GM21515 (cell line): ENCODE measurements around the gene MARVELD1.
A peak's percentile ranks its signal among the peaks of the same experiment; 100 is the strongest.

Source experiments
- ATAC-seq: cut with Tn5 transposase; IDR thresholded peaks from one replicate; pipeline ENCODE4 v1.9.1; 2021; ENCODE audit not compliant: unreplicated experiment

The MARVELD1 gene

GRCh38 chr10:97721871-97722780 lies 8.6 kb downstream of the MARVELD1 start:
- ATAC-seq: no peak

DNA sequence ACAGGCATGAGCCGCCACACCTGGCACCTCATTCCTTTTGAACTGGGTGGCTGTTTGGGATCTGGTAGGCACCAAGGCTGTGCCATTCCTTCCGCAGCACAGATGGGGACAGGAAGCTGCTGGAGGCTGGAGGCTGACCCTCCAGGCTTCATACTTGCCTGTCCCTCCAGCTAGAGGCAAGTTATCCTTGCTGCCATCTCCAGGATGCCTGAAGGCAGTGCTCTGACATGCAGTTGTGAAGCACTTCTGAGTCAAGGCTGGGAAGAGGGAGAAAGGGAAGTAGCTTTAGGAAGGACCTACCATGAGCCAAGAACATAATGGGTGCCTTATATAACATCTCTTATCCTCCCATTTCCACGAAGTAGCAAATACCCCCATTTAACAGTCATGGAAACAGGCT lies 9.5 kb downstream of the MARVELD1 start:
- no peak for ATAC-seq

DNA sequence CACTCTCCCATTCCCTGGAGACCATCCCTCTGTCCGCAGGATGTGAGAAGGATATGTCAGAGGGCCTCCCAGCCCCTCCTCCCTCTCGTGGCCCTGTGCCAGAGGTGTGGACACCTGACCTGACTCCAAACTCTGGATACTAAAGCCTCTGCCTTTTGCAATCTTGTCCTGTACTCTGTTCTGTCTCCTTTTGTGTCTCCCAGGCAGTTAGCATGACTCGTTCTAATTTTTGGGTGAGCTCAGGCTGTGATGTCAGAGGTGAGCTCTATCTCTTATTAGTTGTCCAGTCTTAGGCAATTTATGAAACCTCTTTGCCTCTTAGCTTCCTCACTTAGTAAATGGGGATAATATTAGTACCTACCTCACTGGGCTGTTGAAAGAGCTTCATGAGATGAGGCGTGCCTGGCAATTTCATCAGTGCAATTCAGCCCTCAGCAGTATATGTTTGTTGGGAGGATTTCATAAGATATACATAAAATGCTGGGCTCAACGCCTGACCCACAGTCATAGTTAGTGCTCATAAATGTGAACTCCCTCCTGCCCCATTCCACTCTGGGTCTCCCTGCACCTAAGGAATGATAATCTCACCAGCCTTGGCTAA lies 10.9 kb downstream of the MARVELD1 start:
- no peak for ATAC-seq

DNA sequence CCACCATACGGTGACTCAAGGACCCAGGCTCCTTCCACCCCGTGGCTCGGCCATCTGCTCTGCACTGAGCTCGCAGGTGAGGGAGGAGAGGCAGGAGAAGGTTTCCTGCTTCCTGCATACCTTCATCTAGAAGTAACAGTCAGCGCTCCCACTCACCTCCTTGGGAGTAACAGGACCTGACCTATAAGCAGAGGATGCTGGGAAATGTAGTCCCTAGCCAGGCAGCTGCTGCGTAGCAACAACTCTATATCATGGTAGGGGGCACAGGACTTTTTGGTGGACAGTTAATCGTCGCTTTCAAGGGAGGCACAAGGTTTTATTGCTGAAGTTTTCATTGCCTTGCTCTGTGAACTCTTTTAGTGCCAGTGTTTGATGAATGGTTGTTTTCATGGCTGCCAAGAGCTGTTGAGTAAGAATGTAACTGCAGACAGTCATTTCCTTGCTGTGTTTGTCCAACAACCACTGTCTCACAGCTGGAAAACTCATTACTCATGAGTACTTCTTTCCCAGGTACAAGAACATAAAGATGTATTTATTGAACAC lies 13.2 kb downstream of the MARVELD1 start:
- ATAC-seq: no peak

GRCh38 chr10:97729014-97729413 lies 15.5 kb downstream of the MARVELD1 start:
- no peak for ATAC-seq

GRCh38 chr10:97731346-97732051 lies 18.0 kb downstream of the MARVELD1 start:
- ATAC-seq: no peak

- ATAC-seq: no peak
These were observed 18.5 kb downstream of the MARVELD1 start for GRCh38 chr10:97732052-97732359.

- ATAC-seq: no peak
These were observed 19.7 kb downstream of the MARVELD1 start for GRCh38 chr10:97733256-97733655.

DNA sequence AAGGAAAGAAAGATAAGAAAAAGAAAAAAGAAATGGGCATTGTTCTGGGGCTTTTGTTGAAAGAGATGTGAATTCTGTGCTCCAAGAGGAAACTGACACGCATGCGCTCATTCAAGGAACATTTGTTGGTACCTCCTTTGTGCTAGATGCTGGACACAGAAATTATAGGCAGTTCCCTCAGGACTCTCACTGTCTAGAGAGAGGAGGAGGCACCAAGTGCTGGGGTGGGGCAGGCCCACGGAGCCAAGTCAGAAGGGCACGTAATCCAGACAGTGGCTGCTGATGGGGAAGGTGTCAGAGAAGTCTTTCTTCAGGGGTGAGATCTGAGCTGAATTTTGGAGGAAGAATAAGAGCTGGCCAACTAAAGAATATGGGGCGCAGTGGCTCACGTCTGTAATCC lies 20.5 kb downstream of the MARVELD1 start:
- ATAC-seq: no peak

- ATAC-seq: peak; percentile 29
These were observed 22.9 kb downstream of the MARVELD1 start for GRCh38 chr10:97736403-97736901.

DNA sequence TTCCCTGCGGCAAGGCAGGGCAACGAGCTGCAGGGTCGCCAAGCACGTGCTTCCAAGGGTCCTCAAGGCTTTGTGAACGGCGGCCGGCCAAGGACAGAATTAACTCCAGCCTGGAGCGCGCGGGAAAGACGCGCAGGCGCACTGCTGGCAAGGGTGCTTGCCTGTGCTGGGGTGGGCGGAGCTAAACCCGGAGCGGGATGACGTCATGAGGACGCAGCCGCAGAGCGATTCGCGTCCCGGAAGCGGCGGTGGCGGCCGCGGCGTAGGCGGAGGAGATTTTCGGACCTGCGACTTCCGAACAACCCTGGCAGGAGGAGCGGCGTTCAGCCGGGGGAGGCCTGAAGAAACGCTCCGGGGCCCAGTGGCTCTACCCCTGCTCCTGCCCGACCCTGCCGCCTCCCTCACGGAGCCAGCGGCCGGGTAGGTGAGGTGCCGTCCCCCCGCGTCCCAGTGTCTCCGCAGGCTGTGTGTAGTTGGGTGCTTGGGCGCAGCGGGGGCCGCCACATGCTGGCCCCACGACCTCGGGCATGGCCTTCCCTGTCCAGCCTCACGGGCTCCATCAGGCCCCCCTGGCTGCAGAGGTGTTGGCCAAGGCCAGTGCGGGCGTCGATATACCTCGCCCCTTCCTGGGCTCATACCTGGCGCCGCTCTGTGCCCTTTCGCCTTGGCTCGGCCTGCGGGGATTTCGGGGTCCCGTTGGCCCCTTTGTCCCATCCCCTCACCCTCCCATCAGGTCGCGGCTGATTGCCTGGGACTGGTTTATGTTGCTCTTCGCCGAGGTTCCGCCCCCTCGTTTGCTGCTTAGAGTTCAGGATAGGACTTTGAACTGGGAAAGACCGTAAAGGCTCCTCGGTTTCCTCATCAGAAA lies 23.6 kb downstream of the MARVELD1 start, which contains the start of gene ZFYVE27:
TSS of gene ZFYVE27 (plus strand) at position 227 of the 868 bp plus-strand sequence. CDS start 1,350 bp downstream, outside the sequence.
- ATAC-seq: peak; percentile 78

- ATAC-seq: no peak
These were observed 24.3 kb downstream of the MARVELD1 start for GRCh38 chr10:97737770-97738265.

- ATAC-seq: no peak
These were observed 25.1 kb downstream of the MARVELD1 start for GRCh38 chr10:97738616-97739015.

GRCh38 chr10:97740613-97741012 lies 27.1 kb downstream of the MARVELD1 start:
- no peak for ATAC-seq

DNA sequence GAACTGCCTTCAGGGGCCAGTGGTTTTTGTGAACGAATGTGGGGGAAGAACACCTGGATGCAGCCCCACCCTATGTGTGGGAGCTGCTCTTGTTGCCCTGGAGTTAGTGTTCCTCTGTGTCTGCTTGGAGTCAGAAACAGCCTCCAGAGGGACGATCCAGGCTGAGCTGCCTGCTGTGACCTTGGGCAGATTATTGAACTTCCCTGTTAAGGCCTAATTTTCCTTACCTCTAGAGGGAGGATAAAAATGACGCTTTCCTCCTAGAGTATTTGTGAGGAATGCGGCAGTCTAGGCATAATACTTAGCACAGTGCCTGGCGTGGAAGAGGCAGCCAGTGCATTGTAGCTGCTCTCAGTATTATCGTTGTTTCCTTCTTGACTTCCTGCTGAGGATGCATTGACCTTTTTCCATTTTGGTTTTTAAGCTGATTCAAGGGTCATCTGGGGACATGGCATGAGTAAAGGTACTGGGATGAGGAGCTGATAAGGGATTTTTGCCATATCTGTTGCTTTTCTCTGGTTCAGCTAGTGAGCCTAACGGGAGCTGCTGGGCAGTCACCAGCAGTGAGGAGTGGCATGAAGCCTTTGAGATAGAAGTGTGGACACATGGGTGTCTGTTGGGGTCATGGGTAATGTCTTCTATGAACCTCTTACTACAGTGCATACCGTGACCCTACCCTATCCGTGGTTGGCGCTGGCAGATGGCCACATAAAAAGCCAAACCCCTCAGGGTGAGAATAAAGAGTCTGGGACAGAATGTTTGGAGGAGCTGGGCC lies 29.8 kb downstream of the MARVELD1 start:
- no peak for ATAC-seq

GRCh38 chr10:97744405-97745035 lies 31.0 kb downstream of the MARVELD1 start:
- no peak for ATAC-seq

DNA sequence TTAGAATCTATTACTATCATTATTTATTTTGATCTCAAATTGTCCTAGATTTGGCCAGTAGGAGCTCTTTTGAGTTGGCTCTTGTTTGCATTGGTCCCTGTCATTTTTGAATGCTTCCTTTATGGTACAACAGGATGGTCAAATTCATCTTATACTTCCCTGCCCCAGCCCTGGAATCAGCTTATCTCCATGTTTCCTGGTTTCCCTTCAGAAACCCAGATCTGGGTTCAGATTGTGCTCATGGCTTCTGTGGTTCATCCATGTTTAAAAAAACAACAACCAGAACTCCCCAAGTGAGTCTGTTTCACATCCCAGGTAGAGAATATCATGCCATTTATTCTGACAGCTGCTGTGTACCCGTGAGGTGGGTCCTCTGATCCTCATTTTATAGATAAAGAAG lies 34.0 kb downstream of the MARVELD1 start:
- no peak for ATAC-seq

GRCh38 chr10:97748116-97748515 lies 34.6 kb downstream of the MARVELD1 start:
- ATAC-seq: no peak

GRCh38 chr10:97752956-97753355 lies 39.4 kb downstream of the MARVELD1 start:
- no peak for ATAC-seq
